HEK293 (cell line): ENCODE results near the gene SLC35E1.
A peak's percentile ranks its signal among the peaks of the same experiment; 100 is the strongest.

Experiments
- CTCF ChIA-PET: fragments of 350-600 bp; formaldehyde crosslinking; extraction: SDS; loops from one replicate; lab custom pipeline; 2021; ENCODE audit warnings: antibody characterized with exemption; lab: Yijun Ruan, JAX
- POLR2A ChIA-PET: fragments of 300-600 bp; formaldehyde crosslinking; extraction: SDS; loops from one replicate; lab custom pipeline; 2020; ENCODE audit warnings: antibody characterized with exemption, inconsistent platforms; lab: Yijun Ruan, JAX
- H3K27ac ChIP-seq: fragments of 200-500 bp; sonication (Bioruptor generic); 2 replicates; pipeline ENCODE4 v1.5.1; 2014; ENCODE audit warnings: low read depth, low read length, control low read depth, inconsistent platforms; ENCODE audit errors: extremely low read depth
- H3K36me3 ChIP-seq, 2 experiments: fragments of 200-500 bp in 1 of 2; sonication (Bioruptor generic) in 1 of 2; 1 replicate in 1 of 2; 2 replicates in 1 of 2; pipeline ENCODE4 v1.5.1; 2014 to 2017; ENCODE audit warnings: inconsistent platforms in 2 of 2, low read length in 2 of 2; ENCODE audit not compliant: control insufficient read depth in 2 of 2, insufficient read depth in 1 of 2
- H3K4me1 ChIP-seq: fragments of 200-500 bp; sonication (Bioruptor generic); 2 replicates; pipeline ENCODE4 v1.5.1; 2014; ENCODE audit warnings: mild to moderate bottlenecking, low read length, inconsistent platforms; ENCODE audit not compliant: control insufficient read depth, insufficient read depth
- H3K4me3 ChIP-seq: 2 replicates; pipeline ENCODE4 v1.5.1; 2011; ENCODE audit warnings: low read depth, mild to moderate bottlenecking, control low read depth, low read length, moderate library complexity
- H3K9me3 ChIP-seq: fragments of 200-500 bp; sonication (Bioruptor generic); 2 replicates; pipeline ENCODE4 v1.5.1; 2014; ENCODE audit warnings: low read depth, low read length, inconsistent platforms; ENCODE audit not compliant: control insufficient read depth, insufficient read depth
- KLF16 ChIP-seq: fragments of 450-650 bp; formaldehyde crosslinking; IDR thresholded peaks from 2 replicates; pipeline ENCODE4 v1.5.1; 2017; ENCODE audit warnings: missing biosample characterization, missing genetic modification characterization
- MYNN ChIP-seq: fragments of 450-650 bp; formaldehyde crosslinking; IDR thresholded peaks from 2 replicates; pipeline ENCODE4 v1.5.1; 2016; ENCODE audit warnings: missing biosample characterization, missing genetic modification characterization, borderline replicate concordance
- SETDB1 ChIP-seq: IDR thresholded peaks from one replicate; pipeline ENCODE4 v1.6.1; 2017; ENCODE audit warnings: mild to moderate bottlenecking, low read length, moderate library complexity, mixed read lengths; ENCODE audit not compliant: insufficient read length
- SP2 ChIP-seq: fragments of 450-650 bp; formaldehyde crosslinking; IDR thresholded peaks from 2 replicates; pipeline ENCODE4 v1.5.1; 2016; ENCODE audit warnings: missing biosample characterization, missing genetic modification characterization
- ZBTB20 ChIP-seq: fragments of 450-650 bp; formaldehyde crosslinking; IDR thresholded peaks from 2 replicates; pipeline ENCODE4 v1.5.1; 2016; ENCODE audit warnings: missing biosample characterization, missing genetic modification characterization
- ZBTB8A ChIP-seq: fragments of 450-650 bp; formaldehyde crosslinking; IDR thresholded peaks from 2 replicates; pipeline ENCODE4 v1.5.1; 2016; ENCODE audit warnings: missing biosample characterization, missing genetic modification characterization
- ZNF23 ChIP-seq: fragments of 450-650 bp; formaldehyde crosslinking; IDR thresholded peaks from 2 replicates; pipeline ENCODE4 v1.5.1; 2016; ENCODE audit warnings: missing biosample characterization, missing genetic modification characterization, borderline replicate concordance
- ZNF24 ChIP-seq: fragments of 450-650 bp; formaldehyde crosslinking; IDR thresholded peaks from 2 replicates; pipeline ENCODE4 v1.5.1; 2016; ENCODE audit warnings: missing biosample characterization, missing genetic modification characterization
- ZNF341 ChIP-seq: fragments of 450-650 bp; formaldehyde crosslinking; IDR thresholded peaks from 2 replicates; pipeline ENCODE4; 2016; ENCODE audit warnings: low read depth, missing biosample characterization, missing genetic modification characterization
- ZNF350 ChIP-seq: fragments of 450-650 bp; formaldehyde crosslinking; IDR thresholded peaks from 2 replicates; pipeline ENCODE4 v1.5.0; 2017; ENCODE audit warnings: missing biosample characterization, mild to moderate bottlenecking, missing genetic modification characterization
- ZNF48 ChIP-seq: fragments of 450-650 bp; formaldehyde crosslinking; IDR thresholded peaks from 2 replicates; pipeline ENCODE4 v1.5.1; 2016; ENCODE audit warnings: missing biosample characterization, missing genetic modification characterization
- ZNF600 ChIP-seq: fragments of 450-650 bp; formaldehyde crosslinking; IDR thresholded peaks from 2 replicates; pipeline ENCODE4 v1.5.1; 2016; ENCODE audit warnings: missing biosample characterization, missing genetic modification characterization
- ZNF768 ChIP-seq: fragments of 450-650 bp; formaldehyde crosslinking; IDR thresholded peaks from 2 replicates; pipeline ENCODE4 v1.5.1; 2018; ENCODE audit warnings: missing biosample characterization, mild to moderate bottlenecking, missing genetic modification characterization
- ZXDB ChIP-seq: fragments of 450-650 bp; formaldehyde crosslinking; IDR thresholded peaks from 2 replicates; pipeline ENCODE4 v1.5.1; 2016; ENCODE audit warnings: missing biosample characterization, missing genetic modification characterization
- TF ChIP-seq, protein P1 (sequence below): fragments of 450-650 bp; formaldehyde crosslinking; IDR thresholded peaks from 2 replicates; pipeline ENCODE4 v1.5.1; 2016; ENCODE audit warnings: missing biosample characterization, missing genetic modification characterization
- TF ChIP-seq, protein P2 (sequence below): fragments of 450-650 bp; formaldehyde crosslinking; IDR thresholded peaks from 2 replicates; pipeline ENCODE4 v1.5.1; 2016; ENCODE audit warnings: missing biosample characterization, missing genetic modification characterization
- TF ChIP-seq, protein P3 (sequence below): fragments of 450-650 bp; formaldehyde crosslinking; IDR thresholded peaks from 2 replicates; pipeline ENCODE4 v1.5.1; 2016; ENCODE audit warnings: missing biosample characterization, missing genetic modification characterization, low read depth
- TF ChIP-seq, protein P4 (sequence below): fragments of 450-650 bp; formaldehyde crosslinking; IDR thresholded peaks from 2 replicates; pipeline ENCODE4 v1.5.1; 2016; ENCODE audit warnings: missing biosample characterization, missing genetic modification characterization
- TF ChIP-seq, protein P5 (sequence below): fragments of 450-650 bp; formaldehyde crosslinking; IDR thresholded peaks from 2 replicates; pipeline ENCODE4 v1.5.1; 2016; ENCODE audit warnings: missing biosample characterization, missing genetic modification characterization
- TF ChIP-seq, protein P6 (sequence below): fragments of 450-650 bp; formaldehyde crosslinking; IDR thresholded peaks from 2 replicates; pipeline ENCODE4 v1.5.1; 2016; ENCODE audit warnings: missing biosample characterization, missing genetic modification characterization, borderline replicate concordance

SLC35E1 gene

DNA sequence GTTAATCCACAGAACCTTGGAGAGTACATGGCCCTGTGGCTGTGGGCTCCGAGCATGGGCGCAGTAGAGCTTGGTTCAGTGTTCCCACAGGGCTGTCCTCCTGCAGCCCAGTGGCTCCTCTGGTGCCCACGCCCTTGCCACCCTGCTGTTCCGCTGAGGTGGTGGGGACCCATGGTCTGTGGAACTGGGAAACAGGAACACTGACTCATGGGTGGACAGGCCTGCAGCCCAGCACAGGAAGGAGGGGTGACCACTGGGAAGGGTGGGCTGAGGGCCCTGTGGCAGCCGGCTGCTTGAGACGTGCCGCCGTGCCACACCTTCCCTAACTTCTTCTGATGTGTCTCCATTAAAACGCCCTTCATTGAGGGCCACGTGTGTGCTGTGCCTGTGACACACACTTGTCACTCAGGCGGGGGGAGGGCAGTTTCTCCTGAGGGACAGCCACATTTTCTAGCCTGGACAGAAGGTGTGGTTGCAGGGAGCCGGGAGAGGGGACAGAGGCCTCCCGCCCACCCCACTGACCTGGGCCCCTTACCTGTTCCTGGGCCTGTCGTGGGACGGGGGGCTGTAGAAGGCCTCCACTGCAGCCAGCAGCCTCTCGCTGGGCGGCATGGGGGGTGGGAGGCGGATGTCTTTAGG lies 51.1 kb downstream of the SLC35E1 start:
- H3K9me3 ChIP-seq = no peaks in the 10 kb centered on the region
- no peak for TF ChIP-seq ZNF48
- no peak for TF ChIP-seq ZNF341 (tag by site-specific recombination)
- TF ChIP-seq, protein P1, sequence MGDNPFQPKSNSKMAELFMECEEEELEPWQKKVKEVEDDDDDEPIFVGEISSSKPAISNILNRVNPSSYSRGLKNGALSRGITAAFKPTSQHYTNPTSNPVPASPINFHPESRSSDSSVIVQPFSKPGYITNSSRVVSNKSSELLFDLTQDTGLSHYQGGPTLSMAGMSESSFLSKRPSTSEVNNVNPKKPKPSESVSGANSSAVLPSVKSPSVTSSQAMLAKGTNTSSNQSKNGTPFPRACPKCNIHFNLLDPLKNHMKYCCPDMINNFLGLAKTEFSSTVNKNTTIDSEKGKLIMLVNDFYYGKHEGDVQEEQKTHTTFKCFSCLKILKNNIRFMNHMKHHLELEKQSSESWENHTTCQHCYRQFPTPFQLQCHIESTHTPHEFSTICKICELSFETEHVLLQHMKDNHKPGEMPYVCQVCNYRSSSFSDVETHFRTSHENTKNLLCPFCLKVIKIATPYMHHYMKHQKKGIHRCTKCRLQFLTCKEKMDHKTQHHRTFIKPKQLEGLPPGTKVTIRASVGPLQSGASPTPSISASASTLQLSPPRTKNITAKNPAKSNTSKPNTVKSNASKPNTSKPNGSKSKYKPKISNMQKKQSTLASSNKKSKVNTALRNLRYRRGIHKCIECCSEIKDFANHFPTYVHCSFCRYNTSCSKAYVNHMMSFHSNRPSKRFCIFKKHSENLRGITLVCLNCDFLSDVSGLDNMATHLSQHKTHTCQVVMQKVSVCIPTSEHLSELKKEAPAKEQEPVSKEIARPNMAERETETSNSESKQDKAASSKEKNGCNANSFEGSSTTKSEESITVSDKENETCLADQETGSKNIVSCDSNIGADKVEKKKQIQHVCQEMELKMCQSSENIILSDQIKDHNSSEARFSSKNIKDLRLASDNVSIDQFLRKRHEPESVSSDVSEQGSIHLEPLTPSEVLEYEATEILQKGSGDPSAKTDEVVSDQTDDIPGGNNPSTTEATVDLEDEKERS = no peak
- TF ChIP-seq, protein P2, sequence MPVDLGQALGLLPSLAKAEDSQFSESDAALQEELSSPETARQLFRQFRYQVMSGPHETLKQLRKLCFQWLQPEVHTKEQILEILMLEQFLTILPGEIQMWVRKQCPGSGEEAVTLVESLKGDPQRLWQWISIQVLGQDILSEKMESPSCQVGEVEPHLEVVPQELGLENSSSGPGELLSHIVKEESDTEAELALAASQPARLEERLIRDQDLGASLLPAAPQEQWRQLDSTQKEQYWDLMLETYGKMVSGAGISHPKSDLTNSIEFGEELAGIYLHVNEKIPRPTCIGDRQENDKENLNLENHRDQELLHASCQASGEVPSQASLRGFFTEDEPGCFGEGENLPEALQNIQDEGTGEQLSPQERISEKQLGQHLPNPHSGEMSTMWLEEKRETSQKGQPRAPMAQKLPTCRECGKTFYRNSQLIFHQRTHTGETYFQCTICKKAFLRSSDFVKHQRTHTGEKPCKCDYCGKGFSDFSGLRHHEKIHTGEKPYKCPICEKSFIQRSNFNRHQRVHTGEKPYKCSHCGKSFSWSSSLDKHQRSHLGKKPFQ (tag by site-specific recombination) = no peak
- TF ChIP-seq, protein P3, sequence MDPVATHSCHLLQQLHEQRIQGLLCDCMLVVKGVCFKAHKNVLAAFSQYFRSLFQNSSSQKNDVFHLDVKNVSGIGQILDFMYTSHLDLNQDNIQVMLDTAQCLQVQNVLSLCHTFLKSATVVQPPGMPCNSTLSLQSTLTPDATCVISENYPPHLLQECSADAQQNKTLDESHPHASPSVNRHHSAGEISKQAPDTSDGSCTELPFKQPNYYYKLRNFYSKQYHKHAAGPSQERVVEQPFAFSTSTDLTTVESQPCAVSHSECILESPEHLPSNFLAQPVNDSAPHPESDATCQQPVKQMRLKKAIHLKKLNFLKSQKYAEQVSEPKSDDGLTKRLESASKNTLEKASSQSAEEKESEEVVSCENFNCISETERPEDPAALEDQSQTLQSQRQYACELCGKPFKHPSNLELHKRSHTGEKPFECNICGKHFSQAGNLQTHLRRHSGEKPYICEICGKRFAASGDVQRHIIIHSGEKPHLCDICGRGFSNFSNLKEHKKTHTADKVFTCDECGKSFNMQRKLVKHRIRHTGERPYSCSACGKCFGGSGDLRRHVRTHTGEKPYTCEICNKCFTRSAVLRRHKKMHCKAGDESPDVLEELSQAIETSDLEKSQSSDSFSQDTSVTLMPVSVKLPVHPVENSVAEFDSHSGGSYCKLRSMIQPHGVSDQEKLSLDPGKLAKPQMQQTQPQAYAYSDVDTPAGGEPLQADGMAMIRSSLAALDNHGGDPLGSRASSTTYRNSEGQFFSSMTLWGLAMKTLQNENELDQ (tag by site-specific recombination) = no peak
- TF ChIP-seq, protein P4, sequence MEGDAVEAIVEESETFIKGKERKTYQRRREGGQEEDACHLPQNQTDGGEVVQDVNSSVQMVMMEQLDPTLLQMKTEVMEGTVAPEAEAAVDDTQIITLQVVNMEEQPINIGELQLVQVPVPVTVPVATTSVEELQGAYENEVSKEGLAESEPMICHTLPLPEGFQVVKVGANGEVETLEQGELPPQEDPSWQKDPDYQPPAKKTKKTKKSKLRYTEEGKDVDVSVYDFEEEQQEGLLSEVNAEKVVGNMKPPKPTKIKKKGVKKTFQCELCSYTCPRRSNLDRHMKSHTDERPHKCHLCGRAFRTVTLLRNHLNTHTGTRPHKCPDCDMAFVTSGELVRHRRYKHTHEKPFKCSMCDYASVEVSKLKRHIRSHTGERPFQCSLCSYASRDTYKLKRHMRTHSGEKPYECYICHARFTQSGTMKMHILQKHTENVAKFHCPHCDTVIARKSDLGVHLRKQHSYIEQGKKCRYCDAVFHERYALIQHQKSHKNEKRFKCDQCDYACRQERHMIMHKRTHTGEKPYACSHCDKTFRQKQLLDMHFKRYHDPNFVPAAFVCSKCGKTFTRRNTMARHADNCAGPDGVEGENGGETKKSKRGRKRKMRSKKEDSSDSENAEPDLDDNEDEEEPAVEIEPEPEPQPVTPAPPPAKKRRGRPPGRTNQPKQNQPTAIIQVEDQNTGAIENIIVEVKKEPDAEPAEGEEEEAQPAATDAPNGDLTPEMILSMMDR (tag by site-specific recombination) = no peak
- TF ChIP-seq, protein P5, sequence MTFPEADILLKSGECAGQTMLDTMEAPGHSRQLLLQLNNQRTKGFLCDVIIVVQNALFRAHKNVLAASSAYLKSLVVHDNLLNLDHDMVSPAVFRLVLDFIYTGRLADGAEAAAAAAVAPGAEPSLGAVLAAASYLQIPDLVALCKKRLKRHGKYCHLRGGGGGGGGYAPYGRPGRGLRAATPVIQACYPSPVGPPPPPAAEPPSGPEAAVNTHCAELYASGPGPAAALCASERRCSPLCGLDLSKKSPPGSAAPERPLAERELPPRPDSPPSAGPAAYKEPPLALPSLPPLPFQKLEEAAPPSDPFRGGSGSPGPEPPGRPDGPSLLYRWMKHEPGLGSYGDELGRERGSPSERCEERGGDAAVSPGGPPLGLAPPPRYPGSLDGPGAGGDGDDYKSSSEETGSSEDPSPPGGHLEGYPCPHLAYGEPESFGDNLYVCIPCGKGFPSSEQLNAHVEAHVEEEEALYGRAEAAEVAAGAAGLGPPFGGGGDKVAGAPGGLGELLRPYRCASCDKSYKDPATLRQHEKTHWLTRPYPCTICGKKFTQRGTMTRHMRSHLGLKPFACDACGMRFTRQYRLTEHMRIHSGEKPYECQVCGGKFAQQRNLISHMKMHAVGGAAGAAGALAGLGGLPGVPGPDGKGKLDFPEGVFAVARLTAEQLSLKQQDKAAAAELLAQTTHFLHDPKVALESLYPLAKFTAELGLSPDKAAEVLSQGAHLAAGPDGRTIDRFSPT = 0 out of 2 replicates have a peak, but pooled peaks have one; percentile 33
- no peak for TF ChIP-seq ZNF600 (tag by site-specific recombination)
- ChIA-PET CTCF (no interaction called here), POLR2A (no interaction called here)
- H3K4me3 ChIP-seq = no peak overlapping the region
- no peak overlapping the region for H3K27ac ChIP-seq
- H3K4me1 ChIP-seq = no peaks in the 10 kb centered on the region
- peaks cover 22 to 96% of the 10 kb centered on the region in 2 experiments for H3K36me3 ChIP-seq

DNA sequence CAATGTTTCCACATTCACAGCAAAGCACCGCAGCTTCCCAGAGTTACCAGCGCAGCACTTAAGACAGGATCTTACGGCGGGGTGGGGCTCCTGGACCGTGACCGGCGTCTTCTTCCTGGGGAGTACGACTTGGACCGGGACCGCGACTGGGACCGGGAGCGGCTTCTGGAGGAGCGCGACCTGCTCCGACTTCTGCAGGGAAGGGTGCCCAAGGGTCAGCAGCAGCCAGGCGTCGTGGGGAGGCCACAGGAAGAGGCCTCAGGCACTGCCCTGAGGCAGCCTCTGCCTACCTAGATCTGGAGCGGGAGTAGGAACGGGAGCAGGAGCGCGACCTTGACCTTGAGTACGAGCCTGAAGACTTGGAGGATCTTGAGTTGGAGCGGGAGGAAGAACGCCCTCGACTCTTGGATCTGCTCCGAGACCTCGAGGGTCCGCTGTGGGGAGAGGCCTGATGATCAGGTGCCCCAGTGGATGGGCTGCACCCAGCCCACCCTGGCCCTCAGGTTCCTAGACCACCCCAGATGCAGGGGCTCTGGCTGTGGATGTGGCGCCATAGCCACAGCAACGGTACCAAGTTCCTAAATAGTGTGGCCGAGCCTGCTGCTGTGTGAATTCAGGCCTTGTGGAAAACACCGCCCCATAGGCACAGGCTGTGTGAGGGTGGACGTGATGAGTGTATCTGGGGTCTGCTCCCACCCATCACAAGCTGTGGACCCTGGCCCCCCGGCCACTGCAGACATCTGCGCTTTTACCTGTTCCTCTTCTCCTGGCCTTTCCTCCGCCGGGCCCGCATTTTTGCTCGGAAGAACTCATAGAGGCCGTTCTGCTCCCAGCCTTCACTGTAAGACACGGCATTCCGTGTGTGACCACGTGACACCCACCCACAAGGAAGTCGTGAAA lies 51.9 kb downstream of the SLC35E1 start:
- CTCF ChIA-PET = no interaction called here
- Histone ChIP-seq H3K9me3 (no peaks in the 10 kb centered on the region), H3K36me3 (peaks cover 29 to 90% of the 10 kb centered on the region in 2 experiments), H3K27ac (no peak overlapping the region), H3K4me1 (no peaks in the 10 kb centered on the region), H3K4me3 (no peak overlapping the region)
- POLR2A ChIA-PET = no interaction called here
- TF ChIP-seq ZNF350 (tag by site-specific recombination) (no peak), ZXDB (no peak), ZNF341 (tag by site-specific recombination) (no peak), SETDB1 (no peak), ZNF24 (tag by site-specific recombination) (no peak), ZNF23 (tag by site-specific recombination) (no peak), ZBTB20 (tag by site-specific recombination) (no peak), ZBTB8A (tag by site-specific recombination) (no peak), ZNF768 (no peak), KLF16 (no peak), MYNN (tag by site-specific recombination) (no peak), SP2 (no peak)
- TF ChIP-seq, protein P6, sequence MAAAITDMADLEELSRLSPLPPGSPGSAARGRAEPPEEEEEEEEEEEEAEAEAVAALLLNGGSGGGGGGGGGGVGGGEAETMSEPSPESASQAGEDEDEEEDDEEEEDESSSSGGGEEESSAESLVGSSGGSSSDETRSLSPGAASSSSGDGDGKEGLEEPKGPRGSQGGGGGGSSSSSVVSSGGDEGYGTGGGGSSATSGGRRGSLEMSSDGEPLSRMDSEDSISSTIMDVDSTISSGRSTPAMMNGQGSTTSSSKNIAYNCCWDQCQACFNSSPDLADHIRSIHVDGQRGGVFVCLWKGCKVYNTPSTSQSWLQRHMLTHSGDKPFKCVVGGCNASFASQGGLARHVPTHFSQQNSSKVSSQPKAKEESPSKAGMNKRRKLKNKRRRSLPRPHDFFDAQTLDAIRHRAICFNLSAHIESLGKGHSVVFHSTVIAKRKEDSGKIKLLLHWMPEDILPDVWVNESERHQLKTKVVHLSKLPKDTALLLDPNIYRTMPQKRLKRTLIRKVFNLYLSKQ (tag by site-specific recombination) = no peak
